Pancreas (tissue), 10 donors: Measurements from ENCODE around the gene HAL. TPM values are rescaled to one million over a fixed set of nuclear protein-coding genes. Genes with fewer than 3 reads are reported as not detected.

Experiments
- ATAC-seq, 4 donors: fragments of 200-7000 bp; cut with Tn5 transposase; one replicate each; pipeline versions ENCODE4 v1.8.0 to v1.9.1; 2020; ENCODE audit warnings: mild to moderate bottlenecking in 4 of 4, moderate library complexity in 4 of 4
- DNase-seq, 6 donors: peaks; one replicate each; pipeline ENCODE4 v3.0.0-alpha.2; 2020
- FAIRE-seq: peaks from 2 replicates; lab custom pipeline; 2012; peaks lifted over from hg19 to GRCh38; lab: Jason Lieb, UNC
- H3K27ac ChIP-seq, 4 donors: fragments of 200-600 bp; sonication (generic); 1 replicate in 3 of 4; 2 replicates in 1 of 4; pipeline versions ENCODE4 v1.5.0 to v1.8.0; 2020
- H3K27me3 ChIP-seq, 4 donors: fragments of 200-600 bp; one replicate each; pipeline ENCODE4 v1.8.0; 2021
- H3K36me3 ChIP-seq, 3 donors: fragments of 200-600 bp; sonication (generic) in 1 of 3; one replicate each; pipeline versions ENCODE4 v1.5.0 to v1.8.0; 2020 to 2021
- H3K4me1 ChIP-seq, 3 donors: fragments of 200-600 bp; one replicate each; pipeline ENCODE4 v1.8.0; 2021
- H3K4me3 ChIP-seq, 4 donors: fragments of 200-600 bp; sonication (generic) in 2 of 4; one replicate each; pipeline versions ENCODE4 v1.5.0 to v1.8.0; 2020 to 2021
- H3K9me3 ChIP-seq, 4 donors: fragments of 200-600 bp; one replicate each; pipeline ENCODE4 v1.8.0; 2021
- WGBS, 2 donors: extraction: QIAGEN DNeasy Blood & Tissue Kit; methylation state at CpG; one replicate each; pipeline ENCODE4 v1.1.7; 2013; 5-methylcytosine and 5-hydroxymethylcytosine counted together
- intact Hi-C, 3 donors: fragments of 100-400 bp; cut with DNase I; formaldehyde crosslinking; loops; one replicate each; pipeline versions ENCODE4 v1.11.1 to v1.14.2; 2022
- polyA plus RNA-seq, 2 donors: library from polyadenylated mRNA; stranded (reverse); fragments of 200-250 nt; gene quantifications; one replicate each; pipeline ENCODE4 v1.2.3, GENCODE V29; 2013
- total RNA-seq, 6 donors: library from RNA; stranded (reverse); fragmentation: NEBNext Ultra II Directional in 4 of 6; extraction: Animal tissue kit (Norgen Biotek cat#: 25700) in 4 of 6; gene quantifications; one replicate each; pipeline versions ENCODE4 v1.2.1 to v1.2.4, GENCODE V29; 2021 to 2023
- TF ChIP-seq, protein P1 (sequence below), 4 donors: fragments of 200-600 bp; sonication (generic) in 3 of 4; IDR thresholded peaks; one replicate each; pipeline versions ENCODE4 v1.5.0 to v1.8.0; 2021; ENCODE audit warnings: antibody characterized with exemption in 4 of 4
- donor health status: healthy with polysubstance abuse.
- donor health status: DM: no; HTN: no; CAD: no; lungs with moderate emphysema.
- donor health status: DM: no; HTN: no; CAD: no.
- donor health status: control.
- donor health status: control.
- donor health status: Bipolar disorder and iron deficiency.
- donor health status: DM: yes; HTN: yes; CAD: no.
- donor health status: DM: no; HTN: no; CAD: no.
- donor health status: DM: no; HTN: no; CAD: no.
- donor health status: DM: yes; HTN: yes; CAD: no.

The HAL gene
- total and polyA plus RNA-seq, 8 donors = 0.08 to 1.2 (median 0.58) TPM; not detected in 1

DNA sequence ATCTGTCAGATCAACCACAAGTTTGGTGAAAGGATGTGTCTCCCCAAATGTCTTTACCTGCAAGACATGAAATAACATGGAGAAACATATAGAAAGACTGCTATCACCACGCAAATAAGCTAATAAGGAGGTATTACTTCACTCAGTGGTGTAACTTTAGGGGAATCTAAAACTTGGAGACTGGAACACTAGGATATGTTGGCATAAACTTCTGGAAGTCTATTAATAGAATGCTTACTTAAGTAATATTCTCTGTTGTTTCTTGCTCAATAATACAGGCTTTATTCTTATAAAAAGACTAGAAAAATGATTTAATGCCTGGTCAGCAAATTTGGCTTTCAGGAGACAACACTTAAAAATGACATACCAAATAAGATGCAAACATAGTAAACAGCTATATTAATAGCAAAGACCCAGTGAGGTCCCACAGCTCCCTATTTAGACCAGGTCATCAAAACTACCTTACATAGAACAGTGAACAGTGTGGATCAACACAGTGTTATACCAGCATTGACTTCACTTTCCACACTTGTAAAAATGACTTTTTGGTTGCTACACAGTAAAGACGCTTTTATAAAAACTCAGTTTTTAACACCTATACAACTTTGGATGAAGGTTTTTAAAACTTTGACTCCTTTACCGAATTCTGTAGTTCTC is 18.9 kb upstream of the HAL start:
- Histone ChIP-seq H3K36me3 (peaks cover 0 to 60% (median 10%) of the 10 kb centered on the region in 3 donors), H3K27ac (no peak overlapping the region), H3K27me3 (no peaks in the 10 kb centered on the region), H3K4me1 (no peaks in the 10 kb centered on the region), H3K9me3 (no peaks in the 10 kb centered on the region), H3K4me3 (no peak overlapping the region)
- intact Hi-C loops = no loop called here
- no peak for ATAC-seq
- TF ChIP-seq, protein P1, sequence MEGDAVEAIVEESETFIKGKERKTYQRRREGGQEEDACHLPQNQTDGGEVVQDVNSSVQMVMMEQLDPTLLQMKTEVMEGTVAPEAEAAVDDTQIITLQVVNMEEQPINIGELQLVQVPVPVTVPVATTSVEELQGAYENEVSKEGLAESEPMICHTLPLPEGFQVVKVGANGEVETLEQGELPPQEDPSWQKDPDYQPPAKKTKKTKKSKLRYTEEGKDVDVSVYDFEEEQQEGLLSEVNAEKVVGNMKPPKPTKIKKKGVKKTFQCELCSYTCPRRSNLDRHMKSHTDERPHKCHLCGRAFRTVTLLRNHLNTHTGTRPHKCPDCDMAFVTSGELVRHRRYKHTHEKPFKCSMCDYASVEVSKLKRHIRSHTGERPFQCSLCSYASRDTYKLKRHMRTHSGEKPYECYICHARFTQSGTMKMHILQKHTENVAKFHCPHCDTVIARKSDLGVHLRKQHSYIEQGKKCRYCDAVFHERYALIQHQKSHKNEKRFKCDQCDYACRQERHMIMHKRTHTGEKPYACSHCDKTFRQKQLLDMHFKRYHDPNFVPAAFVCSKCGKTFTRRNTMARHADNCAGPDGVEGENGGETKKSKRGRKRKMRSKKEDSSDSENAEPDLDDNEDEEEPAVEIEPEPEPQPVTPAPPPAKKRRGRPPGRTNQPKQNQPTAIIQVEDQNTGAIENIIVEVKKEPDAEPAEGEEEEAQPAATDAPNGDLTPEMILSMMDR (IDR thresholded peaks at IDR 0.05) = no peak
- 77 to 81% methylated on average over 3 of the region's 3 CpGs for WGBS, 2 donors
- FAIRE-seq = no peak
- DNase-seq = no peak

DNA sequence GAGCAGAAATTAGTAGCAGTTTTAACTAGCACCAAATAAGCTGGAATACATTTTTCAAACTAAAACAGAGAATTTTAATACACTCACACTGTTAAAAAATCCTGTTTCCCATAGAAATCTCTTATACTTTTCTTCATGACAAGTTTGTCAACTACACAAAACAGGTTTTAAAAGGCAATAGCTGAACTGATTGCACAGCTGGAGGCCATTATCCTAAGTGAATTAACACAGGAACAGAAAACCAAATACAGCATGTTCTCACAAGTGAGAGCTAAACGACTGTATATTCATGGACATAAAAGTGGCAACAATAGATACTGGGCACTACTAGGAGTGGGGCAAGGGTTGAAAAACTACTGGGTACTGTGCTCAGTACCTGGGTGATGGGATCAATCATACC is 11.6 kb upstream of the HAL start:
- DNase-seq = no peak
- H3K4me3 ChIP-seq = no peak overlapping the region
- intact Hi-C loops = no loop called here
- peaks cover 5 to 57% (median 10%) of the 10 kb centered on the region in 3 donors for H3K36me3 ChIP-seq
- WGBS, 2 donors = 17 to 38% methylated on average over 1 of the region's 1 CpG
- no peak for ATAC-seq
- FAIRE-seq = no peak
- H3K4me1 ChIP-seq = no peaks in the 10 kb centered on the region
- H3K9me3 ChIP-seq = no peaks in the 10 kb centered on the region
- H3K27ac ChIP-seq = no peak overlapping the region
- no peaks in the 10 kb centered on the region for H3K27me3 ChIP-seq
- TF ChIP-seq, protein P1 (IDR thresholded peaks at IDR 0.05) = no peak

DNA sequence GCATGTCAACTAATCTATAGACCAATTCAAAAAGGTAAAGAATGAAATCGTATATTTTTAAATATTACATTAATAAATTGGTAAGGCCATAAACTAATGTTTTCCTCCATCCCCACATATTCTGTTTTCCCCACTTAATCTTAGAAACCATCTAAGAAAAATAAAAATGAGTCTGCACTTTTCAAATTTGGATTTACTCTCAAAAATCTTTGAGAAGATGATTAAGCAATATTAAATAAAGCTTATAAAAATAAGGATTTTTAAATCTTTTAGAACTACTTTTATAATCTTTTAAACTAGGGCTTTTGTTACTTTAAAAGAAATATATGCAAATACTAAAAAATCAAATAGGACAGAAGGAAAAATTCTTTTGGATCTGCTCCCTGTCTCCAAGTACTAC is 10.6 kb upstream of the HAL start:
- no peak for DNase-seq
- TF ChIP-seq, protein P1 (IDR thresholded peaks at IDR 0.05) = no peak
- peaks cover 1 to 47% (median 5%) of the 10 kb centered on the region in 3 donors for H3K36me3 ChIP-seq
- intact Hi-C loops = no loop called here
- no peaks in the 10 kb centered on the region for H3K4me1 ChIP-seq
- H3K27ac ChIP-seq = no peak overlapping the region
- WGBS, 2 donors = 83 to 90% methylated on average over 1 of the region's 1 CpG
- no peak for ATAC-seq
- H3K4me3 ChIP-seq = no peak overlapping the region
- H3K27me3 ChIP-seq = no peaks in the 10 kb centered on the region
- FAIRE-seq = peak; percentile 13
- H3K9me3 ChIP-seq = no peaks in the 10 kb centered on the region

DNA sequence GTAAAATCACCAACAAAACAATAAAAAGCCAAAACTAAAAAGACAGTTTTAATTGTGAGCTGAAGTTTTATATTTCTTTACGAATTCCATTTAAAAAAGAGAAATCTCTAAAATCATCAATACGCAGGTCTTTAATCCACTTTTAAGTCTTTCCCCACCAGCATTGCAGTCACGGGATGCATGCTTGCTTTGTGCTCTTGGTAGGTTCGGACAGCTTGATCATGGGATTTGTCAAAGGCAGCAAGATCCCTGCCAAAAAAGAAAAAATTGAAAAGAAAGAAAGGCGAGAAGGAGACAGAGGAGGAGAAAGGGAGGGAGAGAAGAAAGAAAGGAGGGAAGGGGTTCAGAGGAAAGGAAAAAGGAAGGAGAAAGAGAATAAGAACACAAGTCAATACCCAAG is 4.7 kb upstream of the HAL start:
- no peaks in the 10 kb centered on the region for H3K4me1 ChIP-seq
- ATAC-seq (no peak), DNase-seq (no peak), FAIRE-seq (no peak)
- no peak overlapping the region for H3K27ac ChIP-seq
- peaks cover 0 to 28% (median 5%) of the 10 kb centered on the region in 3 donors for H3K36me3 ChIP-seq
- no peaks in the 10 kb centered on the region for H3K9me3 ChIP-seq
- WGBS, 2 donors = 90% methylated on average over 5 of the region's 5 CpGs
- H3K27me3 ChIP-seq = no peaks in the 10 kb centered on the region
- intact Hi-C loops = no loop called here
- H3K4me3 ChIP-seq = no peak overlapping the region
- TF ChIP-seq, protein P1 (IDR thresholded peaks at IDR 0.05) = no peak

DNA sequence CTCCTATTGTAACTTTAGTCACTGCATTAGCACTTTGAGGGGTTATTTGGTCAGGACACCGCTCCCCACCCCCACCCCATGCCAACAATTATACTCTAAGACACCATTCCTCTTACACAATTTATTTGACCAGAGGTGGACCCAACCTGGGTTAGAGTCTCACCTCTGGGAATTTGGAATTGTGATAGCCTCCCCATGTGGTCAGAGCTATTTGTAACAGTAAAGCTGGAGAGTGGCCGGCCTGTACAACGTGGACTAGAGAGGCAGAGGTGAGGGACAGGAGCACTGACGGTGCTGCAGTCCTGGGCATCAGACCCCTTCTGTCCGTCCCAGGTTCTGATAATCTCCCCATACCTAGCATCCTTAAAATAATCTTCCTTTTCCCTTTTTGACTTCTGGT is 3.3 kb upstream of the HAL start:
- intact Hi-C loops = loop anchor here in 2 of 3 donors (5.0 to 10.0 kb wide), 2 partner anchors 75 to 82 kb away; no protein-coding TSS in a partner anchor
- no peak for FAIRE-seq

More for the DNA sequence above, 3.3 kb upstream of the HAL start:
- 63 to 74% methylated on average over 5 of the region's 5 CpGs for WGBS, 2 donors
- Histone ChIP-seq H3K9me3 (no peaks in the 10 kb centered on the region), H3K4me1 (no peaks in the 10 kb centered on the region), H3K27me3 (no peaks in the 10 kb centered on the region), H3K36me3 (peaks cover 0 to 18% (median 5%) of the 10 kb centered on the region in 3 donors), H3K4me3 (no peak overlapping the region), H3K27ac (no peak overlapping the region)
- ATAC-seq (no peak), DNase-seq (no peak)
- TF ChIP-seq, protein P1 (IDR thresholded peaks at IDR 0.05) = no peak
